A549 (cell line): Measurements from ENCODE around the gene ENTPD7. TPM values are rescaled to one million over a fixed set of nuclear protein-coding genes. Genes with fewer than 3 reads are reported as not detected.

Source experiments
- ATAC-seq, 2 experiments: fragments of 200-7000 bp in 1 of 2; fragments of >200 bp in 1 of 2; cut with Nextera tagmentation in 1 of 2; cut with Tn5 transposase in 1 of 2; 3 replicates each; pipeline versions ENCODE4 v1.8.0 to v1.9.1; 2018 to 2020; ENCODE audit warnings: mild to moderate bottlenecking in 1 of 2, moderate library complexity in 1 of 2
- CTCF ChIA-PET: fragments of 300-600 bp; sonication (Branson Sonifier 250); formaldehyde crosslinking; extraction: SDS; loops from one replicate; lab custom pipeline; 2021; ENCODE audit warnings: antibody characterized with exemption, inconsistent platforms; lab: Yijun Ruan, JAX
- POLR2A ChIA-PET: fragments of 350-600 bp; formaldehyde crosslinking; extraction: SDS; loops from one replicate; lab custom pipeline; 2021; ENCODE audit warnings: antibody characterized with exemption, inconsistent platforms; lab: Yijun Ruan, JAX
- DNase-seq, 2 experiments: peaks; one replicate each; pipeline versions ENCODE4 v3.0.0 to v3.0.0-alpha.2; 2011 to 2016; ENCODE audit warnings: low read depth in 1 of 2, low spot score in 1 of 2
- FAIRE-seq: peaks from 2 replicates; lab custom pipeline; 2011; peaks lifted over from hg19 to GRCh38; lab: Jason Lieb, UNC
- H3K27ac ChIP-seq, 2 experiments: fragments of >200 bp; sonication (Bioruptor Twin); formaldehyde crosslinking; 3 replicates each; pipeline ENCODE4 v1.5.1; 2016 to 2017
- H3K4me1 ChIP-seq: fragments of >200 bp; sonication (Bioruptor Twin); formaldehyde crosslinking; 3 replicates; pipeline ENCODE4 v1.6.1; 2016
- H3K4me2 ChIP-seq: fragments of >200 bp; sonication (Bioruptor Twin); formaldehyde crosslinking; 3 replicates; pipeline ENCODE4 v1.6.1; 2016
- H3K4me3 ChIP-seq: fragments of >200 bp; sonication (Bioruptor Twin); formaldehyde crosslinking; 3 replicates; pipeline ENCODE4 v1.5.1; 2016
- H3K9me3 ChIP-seq: fragments of >200 bp; sonication (Bioruptor Twin); formaldehyde crosslinking; 3 replicates; pipeline ENCODE4 v1.6.1; 2016
- ATOH8 ChIP-seq: fragments of 250-450 bp; sonication (Bioruptor Pico); IDR thresholded peaks from 2 replicates; pipeline ENCODE4 v1.5.0; 2020; ENCODE audit warnings: low read depth, mild to moderate bottlenecking, moderate library complexity
- BCL3 ChIP-seq: fragments of >200 bp; sonication (Bioruptor Twin); formaldehyde crosslinking; IDR thresholded peaks from 3 replicates; pipeline ENCODE4 v1.6.1; 2016
- BHLHE40 ChIP-seq: IDR thresholded peaks from 2 replicates; pipeline ENCODE4 v1.6.1; 2012; ENCODE audit warnings: low read depth, low read length, inconsistent platforms
- CEBPB ChIP-seq, 2 experiments: fragments of >200 bp in 1 of 2; sonication (Bioruptor Twin) in 1 of 2; formaldehyde crosslinking in 1 of 2; IDR thresholded peaks; 2 replicates each; pipeline ENCODE4 v1.6.1; 2012 to 2016
- CHD2 ChIP-seq: fragments of 150-350 bp; IDR thresholded peaks from 2 replicates; pipeline ENCODE4 v1.6.1; 2014; ENCODE audit warnings: low read length; ENCODE audit not compliant: partially characterized antibody
- CHD4 ChIP-seq: fragments of 200-600 bp; sonication (generic); IDR thresholded peaks from 2 replicates; pipeline ENCODE4 v1.6.1; 2016; ENCODE audit warnings: antibody characterized with exemption, mild to moderate bottlenecking, borderline replicate concordance
- CTCF ChIP-seq: fragments of >200 bp; sonication (Bioruptor Twin); formaldehyde crosslinking; IDR thresholded peaks from 3 replicates; pipeline ENCODE4 v1.5.1; 2016
- E2F6 ChIP-seq: IDR thresholded peaks from 2 replicates; pipeline ENCODE4 v1.6.1; 2012; ENCODE audit warnings: low read depth, borderline replicate concordance
- EHMT2 ChIP-seq: fragments of 200-600 bp; sonication (generic); IDR thresholded peaks from 2 replicates; pipeline ENCODE4 v1.6.1; 2016; ENCODE audit warnings: antibody characterized with exemption, low read depth, mild to moderate bottlenecking, moderate library complexity
- EP300 ChIP-seq, 2 experiments: fragments of >200 bp; sonication (Bioruptor Twin); formaldehyde crosslinking; IDR thresholded peaks; 2 replicates in 1 of 2; 3 replicates in 1 of 2; pipeline ENCODE4 v1.6.1; 2016 to 2017
- ESRRA ChIP-seq: fragments of 150-350 bp; IDR thresholded peaks from 2 replicates; pipeline ENCODE4 v1.6.1; 2014; ENCODE audit warnings: mild to moderate bottlenecking, low read length, borderline replicate concordance
- FOXS1 ChIP-seq: fragments of 250-450 bp; sonication (Bioruptor Pico); IDR thresholded peaks from 2 replicates; pipeline ENCODE4 v1.5.0; 2020; ENCODE audit warnings: mild to moderate bottlenecking, moderate library complexity
- HDAC2 ChIP-seq: fragments of 200-600 bp; sonication (generic); IDR thresholded peaks from 2 replicates; pipeline ENCODE4 v1.6.1; 2016
- HOXA7 ChIP-seq: fragments of 250-450 bp; sonication (Bioruptor Pico); IDR thresholded peaks from 2 replicates; pipeline ENCODE4 v1.5.0; 2020; ENCODE audit warnings: mild to moderate bottlenecking, moderate library complexity
- HOXB13 ChIP-seq: fragments of 250-450 bp; sonication (Bioruptor Pico); IDR thresholded peaks from 2 replicates; pipeline ENCODE4 v1.5.0; 2020; ENCODE audit warnings: low read depth, mild to moderate bottlenecking, moderate library complexity
- HOXB5 ChIP-seq: fragments of 250-450 bp; sonication (Bioruptor Pico); IDR thresholded peaks from 2 replicates; pipeline ENCODE4 v1.5.0; 2020; ENCODE audit warnings: mild to moderate bottlenecking, moderate library complexity
- JUN ChIP-seq, 2 experiments: fragments of >200 bp; sonication (Bioruptor Twin); formaldehyde crosslinking; IDR thresholded peaks; 2 replicates in 1 of 2; 3 replicates in 1 of 2; pipeline ENCODE4 v1.6.1; 2016 to 2017
- MAFK ChIP-seq: fragments of 450-650 bp; IDR thresholded peaks from 2 replicates; pipeline ENCODE4 v1.6.1; 2014; ENCODE audit not compliant: partially characterized antibody
- MAX ChIP-seq: IDR thresholded peaks from 2 replicates; pipeline ENCODE4 v1.6.1; 2012
- NR3C1 ChIP-seq: fragments of >200 bp; sonication (Bioruptor Twin); formaldehyde crosslinking; IDR thresholded peaks from 3 replicates; pipeline ENCODE4 v1.6.1; 2017
- PBX3 ChIP-seq: IDR thresholded peaks from 2 replicates; pipeline ENCODE4 v1.6.1; 2012
- PHF8 ChIP-seq: fragments of 200-600 bp; sonication (generic); IDR thresholded peaks from 2 replicates; pipeline ENCODE4 v1.6.1; 2016; ENCODE audit warnings: low read depth, mild to moderate bottlenecking, antibody characterized with exemption, moderate library complexity, borderline replicate concordance
- POLR2A ChIP-seq: IDR thresholded peaks from 2 replicates; pipeline ENCODE4 v1.6.1; 2012; ENCODE audit warnings: mild to moderate bottlenecking, low read length
- SREBF2 ChIP-seq: fragments of 450-650 bp; IDR thresholded peaks from 2 replicates; pipeline ENCODE4 v1.6.1; 2014; ENCODE audit warnings: mild to moderate bottlenecking, moderate library complexity
- TFCP2L1 ChIP-seq: fragments of 250-450 bp; sonication (Bioruptor Pico); IDR thresholded peaks from 2 replicates; pipeline ENCODE4 v1.5.0; 2021; ENCODE audit warnings: mild to moderate bottlenecking
- ZC3H11A ChIP-seq: fragments of 450-650 bp; IDR thresholded peaks from 2 replicates; pipeline ENCODE4 v1.6.1; 2014; ENCODE audit warnings: antibody characterized with exemption, mild to moderate bottlenecking
- ZSCAN20 ChIP-seq: fragments of 250-450 bp; sonication (Bioruptor Pico); IDR thresholded peaks from 2 replicates; pipeline ENCODE4 v1.8.0; 2022; ENCODE audit warnings: mild to moderate bottlenecking, moderate library complexity
- WGBS: methylation state at CpG from one replicate; pipeline ENCODE4 v1.1.6; 2017; ENCODE audit errors: missing lambda C conversion rate; 5-methylcytosine and 5-hydroxymethylcytosine counted together
- polyA minus RNA-seq: library from RNA; depleted of rRNA, polyadenylated mRNA; stranded (reverse); fragments of >200 nt; gene quantifications from 2 replicates; pipeline ENCODE4 v1.2.3, GENCODE V29; 2011; rRNA and poly(A)+ RNA removed
- polyA plus RNA-seq, 4 experiments: library from polyadenylated mRNA; depleted of rRNA in 3 of 4; stranded (reverse); fragments of >200 nt; fragmentation: RNase III in 1 of 4; extraction: RNeasy Plus Mini Kit Qiagen cat#74134 plus additional on column Dnase treatment in 1 of 4; gene quantifications; 2 replicates in 3 of 4; 3 replicates in 1 of 4; pipeline ENCODE4 v1.2.3, GENCODE V29; 2011 to 2017

ENTPD7 gene
- 10.4 and 10.7 TPM in 2 replicates for polyA plus RNA-seq (2011; rRNA removed)
- polyA plus RNA-seq (2012; cell fraction: cytosol; rRNA removed), result 3.3 and 4.3 TPM in 2 replicates
- polyA plus RNA-seq (2012; cell fraction: nucleus; rRNA removed), result 1.8 and 2.7 TPM in 2 replicates
- 6.6 to 7.3 TPM (median 6.8 TPM) in 3 replicates for polyA plus RNA-seq (2017; fragmentation: RNase III; extraction: RNeasy Plus Mini Kit Qiagen cat#74134 plus additional on column Dnase treatment)
- 18.8 and 19.9 TPM in 2 replicates for polyA minus RNA-seq

GRCh38 chr10:99659031-99659867 lies at the start of gene ENTPD7:
ENTPD7 (plus strand) TSS chr10:99659509; CDS start chr10:99659957, 448 bp downstream.
- peak; percentile 95 to 99 for DNase-seq
- TF ChIP-seq EHMT2 (no peak), PBX3 (peak; percentile 88), JUN (IDR thresholded peaks at IDR 0.05) (0 out of 5 replicates have a peak, but pooled peaks of 1 of the 2 experiments have one; percentile 34), POLR2A (peak; percentile 74), MAFK (peak; percentile 48), HOXB5 (CRISPR knock-in tag) (no peak), MAX (peak; percentile 66), E2F6 (0 out of 2 replicates have a peak, but pooled peaks have one; percentile 48), TFCP2L1 (CRISPR knock-in tag) (0 out of 2 replicates have a peak, but pooled peaks have one; percentile 57), NR3C1 (no peak), BCL3 (0 out of 3 replicates have a peak, but pooled peaks have one; percentile 30), PHF8 (peak; percentile 20; the same call in 1 of the 2 replicates), FOXS1 (CRISPR knock-in tag) (no peak), BHLHE40 (no peak)
- peak within 1 kb of the TSS; percentile 81 for H3K4me3 ChIP-seq
- H3K4me1 ChIP-seq, result peaks cover 19% of the 10 kb centered on the region
- H3K27ac ChIP-seq, result peak within 1 kb of the TSS; percentile 78 to 90
- WGBS, result 2% methylated on average over 23 of the region's 71 CpGs
- peak; percentile 80 for FAIRE-seq
- ATAC-seq, result peak; percentile 98 to 99
- ChIA-PET CTCF (interaction anchor here (0.6 to 2.7 kb wide), 6 partner anchors 29 to 127 kb away, joined by 3 to 10 read pairs (median 3); no protein-coding TSS in a partner anchor), POLR2A (interaction anchor here (0.5 to 4.7 kb wide), 6 partner anchors 12 to 229 kb away, joined by 3 to 46 read pairs (median 4); partner anchors contain the start of genes COX15, CUTC, GOT1 and SLC25A28)
- H3K9me3 ChIP-seq, result no peaks in the 10 kb centered on the region
- H3K4me2 ChIP-seq, result peak within 1 kb of the TSS; percentile 88

- ChIA-PET CTCF (interaction anchor here (5.3 to 18.1 kb wide), 3 partner anchors 51 to 217 kb away, joined by 53 to 260 read pairs (median 104); partner anchors contain the start of gene GOT1), POLR2A (no interaction called here)
- no peak for DNase-seq
- no peak overlapping the region for H3K27ac ChIP-seq
- no peak for TF ChIP-seq ZSCAN20 (CRISPR knock-in tag)
- no peak for TF ChIP-seq CTCF
- TF ChIP-seq CHD4, result no peak
- no peak for TF ChIP-seq CHD2
- no peak for TF ChIP-seq ZC3H11A
- no peak for TF ChIP-seq EP300 (IDR thresholded peaks at IDR 0.05)
- no peak for TF ChIP-seq ESRRA
- no peak for TF ChIP-seq ATOH8 (CRISPR knock-in tag)
- TF ChIP-seq CEBPB (IDR thresholded peaks at IDR 0.05), result no peak
- TF ChIP-seq TFCP2L1 (CRISPR knock-in tag), result no peak
- TF ChIP-seq SREBF2, result no peak
- TF ChIP-seq HOXA7, result no peak
- no peak for TF ChIP-seq HOXB13 (CRISPR knock-in tag)
- TF ChIP-seq HDAC2, result no peak
- ATAC-seq, result no peak
- H3K4me2 ChIP-seq, result no peak overlapping the region
- no peak overlapping the region for H3K4me3 ChIP-seq
- 86% methylated on average over 3 of the region's 3 CpGs for WGBS
- no peak for FAIRE-seq
- H3K4me1 ChIP-seq, result no peaks in the 10 kb centered on the region
- no peaks in the 10 kb centered on the region for H3K9me3 ChIP-seq
These were observed 49.1 kb upstream of the ENTPD7 start for GRCh38 chr10:99610221-99610620.
